ENCODE measurements around the gene PHEX.
A peak's percentile ranks its signal among the peaks of the same experiment; 100 is the strongest.

The PHEX gene

DNA sequence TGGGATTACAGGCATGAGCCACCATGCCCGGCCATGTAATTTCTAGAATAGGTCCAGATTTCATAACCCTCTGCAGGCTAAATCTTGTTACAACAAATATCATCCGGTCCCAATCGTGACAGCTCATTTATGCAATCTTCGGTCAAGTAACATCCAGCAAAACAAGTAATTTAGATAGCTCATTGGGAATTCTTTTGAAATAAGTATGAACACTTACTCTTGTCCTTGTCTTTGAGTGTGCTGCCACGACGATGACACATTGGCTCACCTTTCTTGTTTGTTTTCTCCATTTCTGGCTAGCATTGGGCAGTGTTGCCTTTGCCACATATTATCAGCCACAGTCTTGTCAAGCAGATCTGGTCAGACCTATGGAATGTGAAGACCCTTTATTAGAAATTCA is 92.0 kb downstream of the PHEX start:
- H3K4me3 ChIP-seq (ENCODE audit: low read depth, low read length): no peak overlapping the region
- TF ChIP-seq, protein P1, sequence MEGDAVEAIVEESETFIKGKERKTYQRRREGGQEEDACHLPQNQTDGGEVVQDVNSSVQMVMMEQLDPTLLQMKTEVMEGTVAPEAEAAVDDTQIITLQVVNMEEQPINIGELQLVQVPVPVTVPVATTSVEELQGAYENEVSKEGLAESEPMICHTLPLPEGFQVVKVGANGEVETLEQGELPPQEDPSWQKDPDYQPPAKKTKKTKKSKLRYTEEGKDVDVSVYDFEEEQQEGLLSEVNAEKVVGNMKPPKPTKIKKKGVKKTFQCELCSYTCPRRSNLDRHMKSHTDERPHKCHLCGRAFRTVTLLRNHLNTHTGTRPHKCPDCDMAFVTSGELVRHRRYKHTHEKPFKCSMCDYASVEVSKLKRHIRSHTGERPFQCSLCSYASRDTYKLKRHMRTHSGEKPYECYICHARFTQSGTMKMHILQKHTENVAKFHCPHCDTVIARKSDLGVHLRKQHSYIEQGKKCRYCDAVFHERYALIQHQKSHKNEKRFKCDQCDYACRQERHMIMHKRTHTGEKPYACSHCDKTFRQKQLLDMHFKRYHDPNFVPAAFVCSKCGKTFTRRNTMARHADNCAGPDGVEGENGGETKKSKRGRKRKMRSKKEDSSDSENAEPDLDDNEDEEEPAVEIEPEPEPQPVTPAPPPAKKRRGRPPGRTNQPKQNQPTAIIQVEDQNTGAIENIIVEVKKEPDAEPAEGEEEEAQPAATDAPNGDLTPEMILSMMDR (conservative IDR thresholded peaks at IDR 0.05; ENCODE audit: low read depth, low read length): no peak
- no peak for DNase-seq (ENCODE audit: low read depth)

DNA sequence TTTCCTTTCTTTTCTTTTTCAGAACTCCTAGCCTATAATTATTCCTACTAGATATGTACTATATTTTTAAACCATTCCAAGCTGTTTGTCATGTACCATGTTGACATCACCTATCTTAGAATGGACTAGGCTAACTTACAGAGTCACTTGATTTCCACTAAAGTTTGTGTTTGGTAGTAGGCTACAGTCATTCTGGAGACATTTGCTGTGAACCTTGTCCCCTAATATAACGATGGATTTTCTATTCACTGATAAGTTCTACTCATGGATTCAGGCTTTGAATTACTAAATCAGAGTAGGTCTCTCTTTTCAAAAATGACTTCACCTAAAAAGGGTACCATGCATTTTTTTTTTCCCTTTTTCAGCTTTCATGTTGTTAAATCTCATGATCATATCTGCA is 93.4 kb downstream of the PHEX start:
- no peak overlapping the region for H3K4me3 ChIP-seq (ENCODE audit: low read depth, low read length)
- TF ChIP-seq, protein P1 (conservative IDR thresholded peaks at IDR 0.05; ENCODE audit: low read depth, low read length): no peak
- DNase-seq (ENCODE audit: low read depth): no peak

DNA sequence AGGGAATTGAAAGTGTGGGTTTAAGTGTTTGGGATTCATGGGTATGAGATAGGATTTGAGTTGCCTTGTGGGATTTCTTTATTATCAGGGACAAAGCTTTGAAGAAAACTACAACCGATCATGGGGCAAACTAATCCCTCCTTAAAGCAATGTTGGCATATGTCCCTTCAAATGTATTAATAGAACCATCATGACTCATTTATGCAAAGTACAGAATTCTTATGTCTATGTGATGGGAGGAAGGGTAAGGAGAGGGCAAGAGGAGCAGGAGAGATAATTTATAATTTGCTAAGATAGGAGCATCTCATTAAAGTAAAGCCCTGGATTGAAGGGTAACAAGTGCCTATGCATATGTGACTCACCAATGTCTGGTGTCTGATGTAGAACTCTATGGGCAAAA is 94.2 kb downstream of the PHEX start:
- TF ChIP-seq, protein P1 (conservative IDR thresholded peaks at IDR 0.05; ENCODE audit: low read depth, low read length): no peak
- H3K4me3 ChIP-seq (ENCODE audit: low read depth, low read length): no peak overlapping the region
- peak; percentile 17 for DNase-seq (ENCODE audit: low read depth)

DNA sequence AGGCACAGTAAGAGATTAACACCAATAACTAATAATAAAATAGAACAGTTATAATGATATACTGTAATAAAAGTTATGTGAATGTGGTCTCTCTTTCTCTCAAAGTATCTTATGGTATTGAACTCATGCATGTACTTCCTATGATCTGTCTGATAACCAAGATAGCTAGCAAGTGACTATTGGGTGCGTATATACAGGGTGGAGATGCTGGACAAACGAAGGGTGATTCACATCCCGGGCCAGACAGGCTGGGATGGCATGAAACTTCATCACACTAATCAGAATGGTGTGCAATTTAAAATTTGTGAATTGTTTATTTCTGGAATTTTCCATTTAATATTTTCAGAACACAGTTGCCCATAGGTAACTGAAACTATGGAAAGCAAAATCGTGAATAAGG is 96.8 kb downstream of the PHEX start:
- no peak overlapping the region for H3K4me3 ChIP-seq (ENCODE audit: low read depth, low read length)
- TF ChIP-seq, protein P1 (conservative IDR thresholded peaks at IDR 0.05; ENCODE audit: low read depth, low read length): no peak
- DNase-seq (ENCODE audit: low read depth): no peak

DNA sequence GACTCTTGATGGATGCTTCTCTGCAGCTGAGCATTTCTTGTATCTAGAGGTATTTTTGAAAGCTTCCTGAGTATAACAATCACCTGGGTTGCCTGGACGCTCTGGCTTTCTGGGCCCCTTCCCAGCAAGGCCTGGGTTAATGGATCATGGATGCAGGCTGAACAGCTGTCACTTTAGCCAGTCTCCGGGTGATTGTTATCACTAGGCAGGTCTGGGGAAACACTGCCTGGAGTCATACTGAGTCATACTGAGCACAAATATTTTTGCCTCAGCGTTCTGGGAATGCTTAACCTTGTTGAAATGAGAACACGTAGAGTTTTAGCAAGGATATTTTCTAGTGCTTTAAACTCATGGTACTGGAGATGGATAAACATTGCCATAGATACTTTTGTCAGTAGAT is 102.6 kb downstream of the PHEX start:
- TF ChIP-seq, protein P1 (conservative IDR thresholded peaks at IDR 0.05; ENCODE audit: low read depth, low read length): no peak
- DNase-seq (ENCODE audit: low read depth): peak; percentile 79
- no peak overlapping the region for H3K4me3 ChIP-seq (ENCODE audit: low read depth, low read length)

DNA sequence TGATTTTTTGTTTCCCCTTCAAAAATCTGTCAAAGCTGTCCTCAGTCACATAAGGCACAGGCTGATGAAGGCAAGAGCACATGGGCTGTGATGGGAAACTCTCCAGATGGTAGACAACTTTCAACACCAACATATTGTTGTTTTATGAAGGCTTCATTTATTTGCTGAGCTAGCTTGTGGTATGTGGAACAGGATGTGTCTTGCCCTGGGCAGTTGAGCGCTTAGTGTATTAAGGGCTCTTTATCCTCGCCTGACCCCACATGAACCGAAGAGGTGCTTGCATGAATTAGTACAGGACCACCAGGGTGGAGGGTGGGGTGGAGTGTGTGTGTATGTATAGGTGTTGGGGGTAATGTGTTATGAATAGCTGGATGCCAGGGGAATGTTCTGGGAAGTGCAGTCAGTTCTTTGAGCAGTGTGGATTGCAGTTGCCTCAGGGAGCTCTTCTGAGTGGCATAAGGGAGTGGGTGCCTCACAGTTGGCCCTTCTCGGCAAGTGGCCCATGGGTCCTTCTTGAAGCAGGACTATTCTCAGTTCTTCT is 103.1 kb downstream of the PHEX start:
- no peak overlapping the region for H3K4me3 ChIP-seq (ENCODE audit: low read depth, low read length)
- DNase-seq (ENCODE audit: low read depth): peak; percentile 75

More for the DNA sequence above, 103.1 kb downstream of the PHEX start:
- TF ChIP-seq, protein P1 (conservative IDR thresholded peaks at IDR 0.05; ENCODE audit: low read depth, low read length): no peak
